Transverse colon (tissue), 4 donors: ENCODE data around the gene DAZAP2.

Experiments used
- EP300 ChIP-seq: sonication (generic); formaldehyde crosslinking; IDR thresholded peaks from one replicate; pipeline ENCODE4 v1.6.1; 2017; ENCODE audit warnings: antibody characterized with exemption, low read depth
- POLR2A ChIP-seq: fragments of 450-650 bp; IDR thresholded peaks from one replicate; pipeline ENCODE4 v1.6.1; 2016; ENCODE audit warnings: antibody characterized with exemption, mild to moderate bottlenecking, moderate library complexity
- POLR2AphosphoS5 ChIP-seq, 3 donors: sonication (generic); formaldehyde crosslinking; IDR thresholded peaks; one replicate each; pipeline ENCODE4 v1.6.1; 2016; ENCODE audit warnings: antibody characterized with exemption in 3 of 3
- TF ChIP-seq, protein P1 (sequence below), 5 experiments: fragments of 200-600 bp in 3 of 5; fragments of 450-650 bp in 2 of 5; sonication (generic) in 3 of 5; IDR thresholded peaks; 1 replicate in 2 of 5; 2 replicates in 3 of 5; pipeline ENCODE4 v1.5.1; 2016 to 2017; ENCODE audit warnings: antibody characterized with exemption in 5 of 5, inconsistent platforms in 3 of 5, mild to moderate bottlenecking in 2 of 5, moderate library complexity in 1 of 5

- TF ChIP-seq POLR2A = peak; percentile 95
- TF ChIP-seq, protein P1, sequence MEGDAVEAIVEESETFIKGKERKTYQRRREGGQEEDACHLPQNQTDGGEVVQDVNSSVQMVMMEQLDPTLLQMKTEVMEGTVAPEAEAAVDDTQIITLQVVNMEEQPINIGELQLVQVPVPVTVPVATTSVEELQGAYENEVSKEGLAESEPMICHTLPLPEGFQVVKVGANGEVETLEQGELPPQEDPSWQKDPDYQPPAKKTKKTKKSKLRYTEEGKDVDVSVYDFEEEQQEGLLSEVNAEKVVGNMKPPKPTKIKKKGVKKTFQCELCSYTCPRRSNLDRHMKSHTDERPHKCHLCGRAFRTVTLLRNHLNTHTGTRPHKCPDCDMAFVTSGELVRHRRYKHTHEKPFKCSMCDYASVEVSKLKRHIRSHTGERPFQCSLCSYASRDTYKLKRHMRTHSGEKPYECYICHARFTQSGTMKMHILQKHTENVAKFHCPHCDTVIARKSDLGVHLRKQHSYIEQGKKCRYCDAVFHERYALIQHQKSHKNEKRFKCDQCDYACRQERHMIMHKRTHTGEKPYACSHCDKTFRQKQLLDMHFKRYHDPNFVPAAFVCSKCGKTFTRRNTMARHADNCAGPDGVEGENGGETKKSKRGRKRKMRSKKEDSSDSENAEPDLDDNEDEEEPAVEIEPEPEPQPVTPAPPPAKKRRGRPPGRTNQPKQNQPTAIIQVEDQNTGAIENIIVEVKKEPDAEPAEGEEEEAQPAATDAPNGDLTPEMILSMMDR (IDR thresholded peaks at IDR 0.05) = peak; percentile 17 to 56 (median 36)
- no peak for TF ChIP-seq EP300
- TF ChIP-seq POLR2AphosphoS5 (IDR thresholded peaks at IDR 0.05) = peak; percentile 70 to 97 (median 96)
Measured at GRCh38 chr12:51238510-51239334, at the start of gene DAZAP2.
